ENCODE results near the gene TBX3.

GRCh38 chr12:114713466-114714215 lies 29.7 kb upstream of the TBX3 start:
- no peak for TF ChIP-seq CTCF (IDR thresholded peaks at IDR 0.05; ENCODE audit: low read length)
- no peak for TF ChIP-seq EZH2 (optimal IDR thresholded peaks at IDR 0.05; ENCODE audit: low read depth, low read length)

Data from MM.1S (cell line).